ENCODE measurements around the gene CORIN.

CORIN gene

DNA sequence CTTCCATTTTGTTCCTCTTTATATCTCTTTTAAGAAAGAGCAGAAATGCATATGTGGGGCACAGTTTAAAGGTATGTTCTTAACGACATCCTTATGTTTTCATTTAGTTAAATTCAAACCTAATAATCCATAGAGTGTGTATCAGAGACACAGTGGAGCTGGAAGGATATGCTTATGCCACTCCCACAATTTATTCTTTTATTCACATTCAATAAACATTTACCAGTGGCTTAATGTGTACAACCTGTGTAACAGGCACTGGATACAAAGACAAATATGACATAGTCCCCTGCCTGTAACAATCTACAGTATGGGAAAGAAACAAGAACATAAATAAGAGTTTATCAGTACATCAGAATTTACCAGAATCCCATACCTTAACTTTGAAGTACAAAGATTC is 22.4 kb upstream of the CORIN start:
- TF ChIP-seq ZNF565 (CRISPR knock-in tag; conservative IDR thresholded peaks at IDR 0.05; ENCODE audit: low read depth) (no peak), PPARA (CRISPR knock-in tag; IDR thresholded peaks at IDR 0.05; ENCODE audit: borderline replicate concordance) (no peak)
- ATAC-seq, result no peak

DNA sequence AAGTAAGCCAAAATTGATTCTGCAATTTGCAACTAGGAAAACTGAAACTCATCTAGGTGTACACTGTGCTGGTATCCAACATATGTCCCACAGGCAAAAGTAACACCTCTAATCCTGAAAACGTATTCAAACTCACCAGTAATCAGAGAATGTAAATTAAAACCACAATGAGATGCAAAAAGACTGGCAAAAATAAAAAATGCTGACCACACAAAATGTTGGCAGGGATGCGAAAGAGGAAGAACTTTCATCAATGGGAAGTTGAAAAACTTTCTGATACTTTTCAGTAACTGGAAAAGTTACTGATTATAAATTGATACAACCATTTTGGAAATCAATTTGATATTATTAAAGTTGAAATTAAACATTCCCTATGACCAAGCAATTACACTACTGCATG is 20.1 kb upstream of the CORIN start:
- ATAC-seq, result no peak
- TF ChIP-seq TOX (CRISPR knock-in tag; IDR thresholded peaks at IDR 0.05; ENCODE audit: borderline replicate concordance) (no peak), ESRRG (CRISPR knock-in tag; IDR thresholded peaks at IDR 0.05) (no peak), ZNF8 (CRISPR knock-in tag; IDR thresholded peaks at IDR 0.05) (no peak)
- TF ChIP-seq, protein P1, sequence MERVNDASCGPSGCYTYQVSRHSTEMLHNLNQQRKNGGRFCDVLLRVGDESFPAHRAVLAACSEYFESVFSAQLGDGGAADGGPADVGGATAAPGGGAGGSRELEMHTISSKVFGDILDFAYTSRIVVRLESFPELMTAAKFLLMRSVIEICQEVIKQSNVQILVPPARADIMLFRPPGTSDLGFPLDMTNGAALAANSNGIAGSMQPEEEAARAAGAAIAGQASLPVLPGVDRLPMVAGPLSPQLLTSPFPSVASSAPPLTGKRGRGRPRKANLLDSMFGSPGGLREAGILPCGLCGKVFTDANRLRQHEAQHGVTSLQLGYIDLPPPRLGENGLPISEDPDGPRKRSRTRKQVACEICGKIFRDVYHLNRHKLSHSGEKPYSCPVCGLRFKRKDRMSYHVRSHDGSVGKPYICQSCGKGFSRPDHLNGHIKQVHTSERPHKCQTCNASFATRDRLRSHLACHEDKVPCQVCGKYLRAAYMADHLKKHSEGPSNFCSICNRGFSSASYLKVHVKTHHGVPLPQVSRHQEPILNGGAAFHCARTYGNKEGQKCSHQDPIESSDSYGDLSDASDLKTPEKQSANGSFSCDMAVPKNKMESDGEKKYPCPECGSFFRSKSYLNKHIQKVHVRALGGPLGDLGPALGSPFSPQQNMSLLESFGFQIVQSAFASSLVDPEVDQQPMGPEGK (CRISPR knock-in tag; IDR thresholded peaks at IDR 0.05; ENCODE audit: borderline replicate concordance), result no peak

DNA sequence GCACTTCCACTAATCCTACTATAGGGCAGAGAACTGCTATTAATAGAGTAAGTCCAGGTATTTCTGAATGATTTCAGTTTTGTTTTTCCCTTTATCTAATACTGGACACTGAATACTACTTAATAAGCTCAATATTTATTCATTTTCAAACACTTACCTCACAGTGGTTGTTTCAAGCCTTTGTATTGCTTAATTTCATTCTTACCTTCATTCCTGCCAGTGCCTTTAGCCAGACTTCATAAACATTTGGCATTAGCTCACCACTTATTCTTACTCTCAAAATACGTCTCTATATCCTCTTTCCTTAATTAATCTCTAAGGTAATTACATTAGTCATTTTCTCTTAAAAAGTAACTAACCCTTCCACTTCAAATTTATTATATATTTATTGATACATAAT is 18.8 kb upstream of the CORIN start:
- TF ChIP-seq ARNTL (CRISPR knock-in tag; IDR thresholded peaks at IDR 0.05; ENCODE audit: borderline replicate concordance, low read depth) (no peak), ZFP3 (CRISPR knock-in tag; IDR thresholded peaks at IDR 0.05) (no peak), TOX (CRISPR knock-in tag; IDR thresholded peaks at IDR 0.05; ENCODE audit: borderline replicate concordance) (no peak), CSDC2 (CRISPR knock-in tag; IDR thresholded peaks at IDR 0.05) (no peak), ZNF8 (CRISPR knock-in tag; IDR thresholded peaks at IDR 0.05) (no peak), TCF4 (CRISPR knock-in tag; IDR thresholded peaks at IDR 0.05; ENCODE audit: borderline replicate concordance) (no peak), ESRRG (CRISPR knock-in tag; IDR thresholded peaks at IDR 0.05) (no peak), ISL1 (CRISPR knock-in tag; IDR thresholded peaks at IDR 0.05) (no peak), GLIS3 (CRISPR knock-in tag; IDR thresholded peaks at IDR 0.05) (no peak)
- no peak for ATAC-seq

DNA sequence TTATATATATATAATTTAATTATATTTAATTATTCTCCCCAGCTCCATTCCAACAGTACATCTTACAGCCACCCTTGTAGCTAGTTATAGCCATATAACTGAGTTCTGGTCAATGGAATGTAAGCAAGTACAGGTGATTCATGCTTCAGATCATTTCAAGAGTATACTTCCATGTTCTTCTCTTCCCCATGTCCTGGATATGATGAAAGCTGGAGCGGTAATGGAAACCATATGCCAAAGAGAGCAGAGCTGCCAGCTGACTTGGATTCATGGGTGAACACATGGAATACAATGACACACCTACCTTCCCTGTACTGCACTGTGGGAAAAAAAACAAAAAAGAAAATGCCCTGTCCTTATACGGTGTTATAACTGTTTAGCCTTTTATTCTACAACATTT is 17.5 kb upstream of the CORIN start:
- TF ChIP-seq, protein P2, sequence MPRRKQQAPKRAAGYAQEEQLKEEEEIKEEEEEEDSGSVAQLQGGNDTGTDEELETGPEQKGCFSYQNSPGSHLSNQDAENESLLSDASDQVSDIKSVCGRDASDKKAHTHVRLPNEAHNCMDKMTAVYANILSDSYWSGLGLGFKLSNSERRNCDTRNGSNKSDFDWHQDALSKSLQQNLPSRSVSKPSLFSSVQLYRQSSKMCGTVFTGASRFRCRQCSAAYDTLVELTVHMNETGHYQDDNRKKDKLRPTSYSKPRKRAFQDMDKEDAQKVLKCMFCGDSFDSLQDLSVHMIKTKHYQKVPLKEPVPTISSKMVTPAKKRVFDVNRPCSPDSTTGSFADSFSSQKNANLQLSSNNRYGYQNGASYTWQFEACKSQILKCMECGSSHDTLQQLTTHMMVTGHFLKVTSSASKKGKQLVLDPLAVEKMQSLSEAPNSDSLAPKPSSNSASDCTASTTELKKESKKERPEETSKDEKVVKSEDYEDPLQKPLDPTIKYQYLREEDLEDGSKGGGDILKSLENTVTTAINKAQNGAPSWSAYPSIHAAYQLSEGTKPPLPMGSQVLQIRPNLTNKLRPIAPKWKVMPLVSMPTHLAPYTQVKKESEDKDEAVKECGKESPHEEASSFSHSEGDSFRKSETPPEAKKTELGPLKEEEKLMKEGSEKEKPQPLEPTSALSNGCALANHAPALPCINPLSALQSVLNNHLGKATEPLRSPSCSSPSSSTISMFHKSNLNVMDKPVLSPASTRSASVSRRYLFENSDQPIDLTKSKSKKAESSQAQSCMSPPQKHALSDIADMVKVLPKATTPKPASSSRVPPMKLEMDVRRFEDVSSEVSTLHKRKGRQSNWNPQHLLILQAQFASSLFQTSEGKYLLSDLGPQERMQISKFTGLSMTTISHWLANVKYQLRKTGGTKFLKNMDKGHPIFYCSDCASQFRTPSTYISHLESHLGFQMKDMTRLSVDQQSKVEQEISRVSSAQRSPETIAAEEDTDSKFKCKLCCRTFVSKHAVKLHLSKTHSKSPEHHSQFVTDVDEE (CRISPR knock-in tag; IDR thresholded peaks at IDR 0.05), result no peak
- TF ChIP-seq GLIS3 (CRISPR knock-in tag; IDR thresholded peaks at IDR 0.05) (no peak), ZFP30 (CRISPR knock-in tag; IDR thresholded peaks at IDR 0.05) (no peak), CSDC2 (CRISPR knock-in tag; IDR thresholded peaks at IDR 0.05) (no peak), TOX (CRISPR knock-in tag; IDR thresholded peaks at IDR 0.05; ENCODE audit: borderline replicate concordance) (no peak), SNAI2 (CRISPR knock-in tag; IDR thresholded peaks at IDR 0.05) (no peak), ARNTL (CRISPR knock-in tag; IDR thresholded peaks at IDR 0.05; ENCODE audit: borderline replicate concordance, low read depth) (no peak), ESRRG (CRISPR knock-in tag; IDR thresholded peaks at IDR 0.05) (no peak), ZFP3 (CRISPR knock-in tag; IDR thresholded peaks at IDR 0.05) (no peak), ZNF565 (CRISPR knock-in tag; conservative IDR thresholded peaks at IDR 0.05; ENCODE audit: low read depth) (no peak), OSR1 (CRISPR knock-in tag; IDR thresholded peaks at IDR 0.05) (no peak), BACH2 (CRISPR knock-in tag; IDR thresholded peaks at IDR 0.05; ENCODE audit: borderline replicate concordance) (no peak), ISL1 (CRISPR knock-in tag; IDR thresholded peaks at IDR 0.05) (no peak), RARB (CRISPR knock-in tag; IDR thresholded peaks at IDR 0.05) (no peak), TCF4 (CRISPR knock-in tag; IDR thresholded peaks at IDR 0.05; ENCODE audit: borderline replicate concordance) (no peak), ZNF8 (CRISPR knock-in tag; IDR thresholded peaks at IDR 0.05) (no peak)
- TF ChIP-seq, protein P3, sequence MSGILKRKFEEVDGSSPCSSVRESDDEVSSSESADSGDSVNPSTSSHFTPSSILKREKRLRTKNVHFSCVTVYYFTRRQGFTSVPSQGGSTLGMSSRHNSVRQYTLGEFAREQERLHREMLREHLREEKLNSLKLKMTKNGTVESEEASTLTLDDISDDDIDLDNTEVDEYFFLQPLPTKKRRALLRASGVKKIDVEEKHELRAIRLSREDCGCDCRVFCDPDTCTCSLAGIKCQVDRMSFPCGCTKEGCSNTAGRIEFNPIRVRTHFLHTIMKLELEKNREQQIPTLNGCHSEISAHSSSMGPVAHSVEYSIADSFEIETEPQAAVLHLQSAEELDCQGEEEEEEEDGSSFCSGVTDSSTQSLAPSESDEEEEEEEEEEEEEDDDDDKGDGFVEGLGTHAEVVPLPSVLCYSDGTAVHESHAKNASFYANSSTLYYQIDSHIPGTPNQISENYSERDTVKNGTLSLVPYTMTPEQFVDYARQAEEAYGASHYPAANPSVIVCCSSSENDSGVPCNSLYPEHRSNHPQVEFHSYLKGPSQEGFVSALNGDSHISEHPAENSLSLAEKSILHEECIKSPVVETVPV (CRISPR knock-in tag; IDR thresholded peaks at IDR 0.05), result no peak
- TF ChIP-seq, protein P4, sequence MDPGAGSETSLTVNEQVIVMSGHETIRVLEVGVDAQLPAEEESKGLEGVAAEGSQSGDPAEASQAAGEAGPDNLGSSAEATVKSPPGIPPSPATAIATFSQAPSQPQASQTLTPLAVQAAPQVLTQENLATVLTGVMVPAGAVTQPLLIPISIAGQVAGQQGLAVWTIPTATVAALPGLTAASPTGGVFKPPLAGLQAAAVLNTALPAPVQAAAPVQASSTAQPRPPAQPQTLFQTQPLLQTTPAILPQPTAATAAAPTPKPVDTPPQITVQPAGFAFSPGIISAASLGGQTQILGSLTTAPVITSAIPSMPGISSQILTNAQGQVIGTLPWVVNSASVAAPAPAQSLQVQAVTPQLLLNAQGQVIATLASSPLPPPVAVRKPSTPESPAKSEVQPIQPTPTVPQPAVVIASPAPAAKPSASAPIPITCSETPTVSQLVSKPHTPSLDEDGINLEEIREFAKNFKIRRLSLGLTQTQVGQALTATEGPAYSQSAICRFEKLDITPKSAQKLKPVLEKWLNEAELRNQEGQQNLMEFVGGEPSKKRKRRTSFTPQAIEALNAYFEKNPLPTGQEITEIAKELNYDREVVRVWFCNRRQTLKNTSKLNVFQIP (CRISPR knock-in tag; IDR thresholded peaks at IDR 0.05; ENCODE audit: borderline replicate concordance, low read depth), result no peak
- TF ChIP-seq, protein P5, sequence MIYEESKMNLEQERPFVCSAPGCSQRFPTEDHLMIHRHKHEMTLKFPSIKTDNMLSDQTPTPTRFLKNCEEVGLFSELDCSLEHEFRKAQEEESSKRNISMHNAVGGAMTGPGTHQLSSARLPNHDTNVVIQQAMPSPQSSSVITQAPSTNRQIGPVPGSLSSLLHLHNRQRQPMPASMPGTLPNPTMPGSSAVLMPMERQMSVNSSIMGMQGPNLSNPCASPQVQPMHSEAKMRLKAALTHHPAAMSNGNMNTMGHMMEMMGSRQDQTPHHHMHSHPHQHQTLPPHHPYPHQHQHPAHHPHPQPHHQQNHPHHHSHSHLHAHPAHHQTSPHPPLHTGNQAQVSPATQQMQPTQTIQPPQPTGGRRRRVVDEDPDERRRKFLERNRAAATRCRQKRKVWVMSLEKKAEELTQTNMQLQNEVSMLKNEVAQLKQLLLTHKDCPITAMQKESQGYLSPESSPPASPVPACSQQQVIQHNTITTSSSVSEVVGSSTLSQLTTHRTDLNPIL (CRISPR knock-in tag; IDR thresholded peaks at IDR 0.05; ENCODE audit: low read depth), result no peak
- TF ChIP-seq, protein P1 (CRISPR knock-in tag; IDR thresholded peaks at IDR 0.05; ENCODE audit: borderline replicate concordance), result no peak
- ATAC-seq, result no peak

Data from SK-N-SH treated with all-trans-retinoic acid at 6 μM for 48 hours (cell line).